Right forelimb (tissue), 1 donor: ENCODE data around the gene CFAP92.
"Not testable (repeated sequence)": the region's sequence is repeated elsewhere in the genome, so short reads cannot be mapped to it uniquely, and the experiment has no call there.

Experiments
- DNase-seq: peaks from one replicate; pipeline ENCODE4 v3.0.0-alpha.2; 2018

The CFAP92 gene

GRCh38 chr3:128889139-128889894, 104.6 kb downstream of the CFAP92 start:
- DNase-seq, result no peak

GRCh38 chr3:128884992-128885391, 108.9 kb downstream of the CFAP92 start:
- no peak for DNase-seq

GRCh38 chr3:128882719-128883118, 111.2 kb downstream of the CFAP92 start:
- no peak for DNase-seq

- DNase-seq, result no peak
Measured at GRCh38 chr3:128881576-128881975, 112.3 kb downstream of the CFAP92 start.

- DNase-seq, result not testable (repeated sequence)
Measured at GRCh38 chr3:128880455-128880854, 113.4 kb downstream of the CFAP92 start.

- DNase-seq, result no peak
Measured at GRCh38 chr3:128879991-128880390, 113.9 kb downstream of the CFAP92 start.

GRCh38 chr3:128879125-128879969, 114.5 kb downstream of the CFAP92 start, which contains the start of gene ACAD9:
TSS of gene ACAD9 (plus strand) at chr3:128879620. CDS start at chr3:128879692, 72 bp downstream.
- DNase-seq, result peak; percentile 98

- no peak for DNase-seq
Measured at GRCh38 chr3:128878556-128879124, 115.2 kb downstream of the CFAP92 start.

- DNase-seq, result no peak
Measured at GRCh38 chr3:128878011-128878457, 115.8 kb downstream of the CFAP92 start.

- DNase-seq, result no peak
Measured at GRCh38 chr3:128875556-128876120, 118.2 kb downstream of the CFAP92 start.

- DNase-seq, result no peak
Measured at GRCh38 chr3:128874481-128875180, 119.2 kb downstream of the CFAP92 start.

- DNase-seq, result no peak
Measured at GRCh38 chr3:128873244-128874022, 120.4 kb downstream of the CFAP92 start.

- DNase-seq, result no peak
Measured at GRCh38 chr3:128872744-128873143, 121.1 kb downstream of the CFAP92 start.

GRCh38 chr3:128872282-128872681, 121.6 kb downstream of the CFAP92 start:
- no peak for DNase-seq

- no peak for DNase-seq
Measured at GRCh38 chr3:128870347-128870746, 123.5 kb downstream of the CFAP92 start.

- no peak for DNase-seq
Measured at GRCh38 chr3:128867200-128868125, 126.4 kb downstream of the CFAP92 start.

- not testable (repeated sequence) for DNase-seq
Measured at GRCh38 chr3:128864849-128865804, 128.7 kb downstream of the CFAP92 start.

GRCh38 chr3:128864351-128864811, 129.5 kb downstream of the CFAP92 start:
- DNase-seq, result no peak

- DNase-seq, result no peak
Measured at GRCh38 chr3:128863560-128863959, 130.3 kb downstream of the CFAP92 start.
